Measurements from ENCODE around the gene FGFR3.

Gene FGFR3

DNA sequence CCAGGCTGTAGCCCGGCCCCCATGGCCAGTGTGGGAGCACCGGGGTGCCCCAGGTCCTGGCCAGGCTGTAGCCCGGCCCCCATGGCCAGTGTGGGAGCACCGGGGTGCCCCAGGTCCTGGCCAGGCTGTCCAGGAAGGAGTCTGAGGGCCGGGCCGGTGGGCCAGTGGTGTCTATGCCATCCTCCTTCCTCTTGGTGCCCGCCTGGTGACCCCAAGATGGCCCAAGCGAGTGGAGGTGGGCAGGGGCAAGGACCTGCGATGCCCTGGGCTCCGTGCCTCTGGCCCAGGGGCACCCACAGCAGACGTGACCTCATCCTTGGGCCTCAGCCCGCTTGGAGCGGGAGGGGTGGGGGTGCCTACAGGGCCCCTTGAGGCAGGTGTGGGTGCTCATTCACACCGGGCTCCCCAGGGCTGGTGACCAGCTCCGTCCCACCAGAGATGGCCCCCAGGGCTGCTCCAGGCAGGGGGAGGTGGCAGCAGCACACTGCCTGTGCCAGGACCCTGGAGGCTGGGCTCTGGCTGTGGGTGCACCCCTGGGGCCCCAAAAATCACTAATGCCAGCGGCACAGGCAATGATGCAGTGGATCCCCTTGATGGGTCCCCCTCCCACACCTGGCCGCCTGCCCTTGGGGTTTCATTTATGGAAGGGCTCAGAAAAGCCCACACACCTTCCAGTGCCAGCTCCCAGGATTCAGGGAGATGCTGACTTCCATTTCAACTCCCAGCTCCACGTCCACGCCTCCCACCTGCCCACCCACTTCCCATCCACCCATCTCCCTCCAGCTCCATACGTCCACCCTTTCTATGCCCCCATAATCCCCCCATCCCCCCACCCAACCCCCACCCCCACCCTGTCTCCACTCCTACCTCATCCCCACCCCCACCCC, 36.0 kb upstream of the FGFR3 start:
- DNase-seq: no peak

DNA sequence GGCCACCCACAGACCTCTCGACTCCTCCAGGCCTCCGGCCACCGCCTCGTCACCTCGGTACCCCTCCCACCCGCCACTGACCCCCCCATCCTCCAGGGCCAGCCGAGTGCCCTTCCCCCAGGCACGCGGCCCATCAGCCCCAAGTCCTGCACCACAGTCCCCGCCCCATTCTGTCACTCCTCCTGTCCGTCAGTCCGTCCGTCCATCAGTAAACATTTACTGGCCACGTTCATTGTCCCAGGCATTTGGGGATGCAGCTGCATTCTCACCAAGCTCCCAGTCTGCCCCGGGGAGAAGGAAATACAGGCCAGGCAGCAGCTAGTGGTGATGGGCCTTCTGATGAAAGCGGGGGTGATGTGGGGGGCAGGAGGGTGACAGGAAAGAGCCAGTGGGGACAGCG, 35.3 kb upstream of the FGFR3 start:
- no peak for DNase-seq

DNA sequence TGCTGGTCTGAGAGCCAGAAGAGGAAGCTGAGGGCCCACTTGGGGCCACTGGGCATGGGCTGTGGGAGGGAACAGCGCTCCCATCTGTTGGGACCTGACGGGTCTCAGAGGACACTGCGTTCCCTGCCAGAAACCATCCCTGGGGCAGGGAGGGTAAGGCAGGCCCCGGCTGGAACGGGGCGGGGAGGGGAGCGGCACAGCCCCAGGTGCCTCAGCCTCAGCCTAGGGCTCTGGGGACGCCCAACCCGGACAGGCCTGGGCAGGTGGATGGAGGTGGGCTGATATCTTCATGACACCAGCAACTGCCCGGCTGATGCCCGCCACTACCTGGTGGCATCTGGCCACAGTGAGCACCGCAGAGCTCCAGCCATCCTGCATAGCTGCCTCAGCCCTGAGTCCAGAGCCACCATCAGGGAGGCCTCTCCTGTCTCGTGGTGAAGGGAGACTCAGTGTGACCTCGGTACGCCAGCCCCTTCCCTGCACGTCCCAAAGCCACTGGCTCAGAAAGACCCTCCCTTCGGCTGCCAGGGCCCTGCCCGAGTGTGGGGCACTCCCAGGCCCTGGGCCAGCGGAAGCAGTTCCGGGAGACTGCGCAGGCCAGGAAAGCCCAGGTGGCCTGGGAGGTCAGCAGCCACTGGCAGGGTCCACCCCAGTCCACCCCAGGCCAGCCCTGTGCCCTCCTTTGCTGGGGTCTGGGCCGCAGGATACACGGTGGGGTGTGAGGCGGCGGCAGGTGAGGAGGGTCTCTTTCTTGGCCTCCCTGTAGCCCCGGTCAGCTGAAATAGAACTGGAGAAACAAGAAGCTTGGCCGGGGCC, 34.6 kb upstream of the FGFR3 start:
- no peak for DNase-seq

DNA sequence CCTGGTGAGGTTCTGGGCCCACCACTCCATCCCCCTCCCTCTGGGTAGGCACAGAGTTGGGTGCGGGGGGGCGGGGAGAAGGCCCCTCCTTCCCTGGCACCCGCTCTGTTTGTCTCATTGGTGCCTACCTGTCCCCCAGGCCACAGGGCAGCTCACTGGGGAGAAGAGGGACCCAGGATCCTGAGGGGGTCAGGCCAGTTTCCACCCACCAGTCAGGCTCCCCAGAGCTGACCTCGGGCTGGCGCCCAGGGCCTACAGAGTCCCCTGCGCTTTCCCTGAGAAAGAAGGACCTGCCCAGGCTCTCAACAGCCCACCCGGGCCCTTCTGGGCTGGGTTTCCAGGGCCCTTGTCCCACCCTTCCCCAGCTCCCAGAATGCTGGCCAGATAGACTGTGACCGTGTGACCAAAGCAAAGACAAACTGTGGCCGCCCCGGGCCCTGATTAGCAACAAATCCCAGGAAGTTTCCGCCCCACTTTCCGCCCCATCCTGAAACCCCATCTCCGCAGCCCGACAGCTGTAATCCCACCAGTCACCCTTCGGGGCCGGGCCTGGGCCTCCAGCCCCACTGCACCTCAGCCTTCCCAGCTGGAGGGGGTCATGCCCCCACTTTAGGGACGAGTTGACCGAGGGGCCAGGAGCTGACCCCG, 33.8 kb upstream of the FGFR3 start:
- DNase-seq: no peak

DNA sequence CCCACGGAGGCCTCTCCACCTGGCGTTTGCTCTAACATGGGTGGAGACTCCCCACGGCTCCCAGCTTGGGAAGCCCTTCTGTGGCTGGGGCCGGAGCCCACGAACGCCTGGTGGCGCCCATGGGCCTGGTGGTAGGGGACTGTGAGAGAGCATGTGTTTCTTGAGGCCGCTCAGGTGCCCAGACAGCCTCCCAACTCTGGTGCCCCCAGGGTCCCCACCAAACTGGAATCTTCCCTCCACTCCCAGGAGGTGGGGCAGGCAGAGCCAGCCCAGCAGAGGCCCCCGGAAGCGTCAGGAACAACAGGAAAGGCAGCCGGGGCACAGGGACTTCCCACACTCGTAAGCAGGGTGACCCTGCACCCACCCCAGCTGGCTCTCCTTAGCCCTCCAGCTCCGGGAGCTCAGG, 33.3 kb upstream of the FGFR3 start:
- DNase-seq: no peak

DNA sequence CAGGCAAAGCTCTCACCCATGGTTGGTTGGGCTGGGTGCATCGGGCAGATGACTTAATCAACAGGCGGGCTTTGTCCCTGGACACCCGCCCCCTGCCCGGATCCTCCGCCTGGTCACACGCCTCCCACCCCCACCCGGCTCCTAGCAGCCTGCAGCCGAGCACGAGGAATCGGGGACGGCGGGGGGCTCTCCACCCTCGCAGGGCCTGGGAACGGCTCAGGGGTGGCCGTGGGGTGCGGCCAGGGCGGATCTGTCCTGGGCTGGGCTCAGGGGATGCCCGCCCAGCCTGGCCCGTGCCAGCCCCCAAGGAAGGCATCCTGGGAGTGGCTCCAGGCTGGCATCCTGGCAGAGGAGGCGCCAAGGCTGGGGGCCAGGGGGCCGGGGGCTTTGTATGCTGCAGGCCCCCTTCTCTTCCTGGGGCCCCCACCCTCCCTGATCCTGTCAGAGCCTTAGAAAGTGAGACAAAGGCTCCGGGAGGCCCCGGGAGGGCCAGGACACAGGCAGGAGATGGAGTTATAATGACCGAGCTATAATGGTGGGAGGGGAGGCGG, 32.5 kb upstream of the FGFR3 start:
- DNase-seq: no peak

DNA sequence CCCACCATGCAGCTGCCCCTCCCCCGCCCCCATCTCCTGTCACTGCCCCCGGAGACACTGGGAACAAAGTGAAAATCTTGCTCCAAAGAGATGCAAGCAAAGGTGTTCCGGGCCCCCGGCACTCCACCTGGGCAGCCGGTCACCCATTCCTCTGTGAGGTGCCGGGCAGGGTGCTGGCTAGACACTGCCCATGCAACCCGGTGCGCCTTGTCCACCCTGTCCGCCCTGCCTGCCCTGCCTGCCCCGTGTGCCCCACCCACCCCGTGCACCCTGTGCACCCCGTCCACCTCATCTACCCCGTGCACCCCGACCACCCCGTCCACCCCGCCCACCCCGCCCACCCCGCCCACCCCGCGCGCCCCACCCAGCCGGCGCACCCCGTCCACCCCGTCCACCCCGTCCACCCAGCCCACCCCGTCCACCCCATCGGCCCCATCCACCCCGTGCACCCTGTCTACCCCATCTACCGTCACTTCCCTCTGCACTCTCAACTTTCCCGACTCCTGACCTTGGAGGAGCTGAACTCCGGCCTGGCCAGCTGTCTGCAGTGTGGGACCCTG, 31.9 kb upstream of the FGFR3 start:
- no peak for DNase-seq

DNA sequence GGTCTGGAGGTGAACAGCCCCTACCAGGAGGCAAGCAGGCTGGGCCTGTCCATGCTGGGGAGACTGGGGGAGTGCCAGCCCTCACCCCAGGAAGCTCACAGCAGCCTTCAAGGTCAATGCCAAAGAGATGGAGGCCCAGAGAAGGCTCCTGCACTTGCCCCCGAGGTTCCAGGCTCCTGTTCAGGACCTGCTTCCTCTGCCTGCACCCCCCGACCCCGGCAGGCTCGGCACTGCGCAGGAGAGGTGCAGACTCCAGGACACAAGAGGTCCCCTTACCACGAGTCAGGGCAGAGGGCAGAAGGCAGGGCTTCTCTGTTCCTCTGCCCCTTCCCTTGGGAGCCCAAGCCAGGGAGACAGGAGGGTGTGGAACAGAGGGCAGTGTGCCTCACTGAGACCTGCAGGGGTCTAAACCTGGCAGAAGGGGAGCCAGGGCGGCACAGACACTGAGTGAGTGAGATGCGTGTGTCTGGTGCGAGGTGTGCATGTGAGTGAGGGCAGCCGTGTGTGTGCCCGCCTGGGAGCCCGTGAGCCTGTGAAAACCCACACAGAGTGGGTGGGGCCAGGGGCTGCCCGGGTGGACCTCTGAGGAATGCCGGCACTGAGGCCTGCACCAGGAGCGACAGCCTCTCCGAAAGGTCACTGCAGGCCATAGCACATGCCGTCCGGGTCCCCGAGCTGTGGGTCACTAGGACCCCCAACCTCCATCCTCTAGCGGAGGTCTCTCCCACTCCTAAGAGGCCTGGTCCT, 30.7 kb upstream of the FGFR3 start:
- DNase-seq: no peak

DNA sequence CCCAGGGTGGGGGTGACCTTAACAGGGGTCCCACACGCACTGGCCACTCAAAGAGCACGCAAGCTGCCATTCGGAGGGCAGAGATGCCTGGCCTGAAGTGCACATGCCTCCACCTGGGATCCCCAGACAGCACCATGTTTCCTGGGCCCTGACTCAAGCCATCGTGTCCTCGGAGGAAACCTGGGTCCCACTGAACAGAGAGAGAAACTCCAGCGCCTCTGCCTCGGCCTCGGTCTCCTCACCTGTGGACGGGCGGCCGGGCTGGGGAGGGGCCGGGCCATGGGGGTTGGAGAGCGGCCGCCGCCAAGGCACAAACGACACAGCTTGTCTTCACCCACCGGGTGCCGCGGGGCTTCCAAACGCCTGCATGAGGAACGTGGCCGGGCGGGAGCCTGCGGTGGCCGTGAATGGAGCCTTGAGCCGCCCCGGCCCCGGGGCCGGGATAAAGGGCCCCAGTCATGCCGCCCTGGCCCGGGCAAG, 30.0 kb upstream of the FGFR3 start:
- no peak for DNase-seq

DNA sequence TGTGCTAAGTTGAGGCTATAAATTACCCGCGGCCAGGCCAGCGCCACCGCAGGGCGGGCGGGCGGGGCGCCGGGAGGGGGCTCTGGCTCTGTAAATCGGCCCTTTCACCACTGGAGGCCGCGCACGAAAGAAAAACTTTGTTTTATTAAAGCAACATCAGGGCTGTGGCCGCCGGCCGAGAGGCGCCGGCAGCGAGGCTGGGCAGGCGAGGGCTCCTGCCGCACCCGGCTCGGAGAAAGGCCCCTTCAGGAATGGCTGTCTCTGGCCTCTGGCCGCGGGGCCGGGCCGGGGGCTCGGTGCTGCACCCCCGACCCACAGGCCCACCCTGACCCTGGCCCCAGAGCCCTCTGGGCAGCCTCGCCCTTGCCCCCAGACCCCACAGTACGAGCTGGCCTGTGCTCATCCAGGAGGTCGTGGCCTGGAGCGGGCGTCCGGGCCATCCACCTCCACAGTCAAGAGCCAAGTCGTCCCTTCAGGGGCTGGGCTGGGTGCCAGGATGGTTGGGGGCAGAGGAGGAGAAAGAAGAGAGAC, 29.5 kb upstream of the FGFR3 start:
- DNase-seq: no peak

DNA sequence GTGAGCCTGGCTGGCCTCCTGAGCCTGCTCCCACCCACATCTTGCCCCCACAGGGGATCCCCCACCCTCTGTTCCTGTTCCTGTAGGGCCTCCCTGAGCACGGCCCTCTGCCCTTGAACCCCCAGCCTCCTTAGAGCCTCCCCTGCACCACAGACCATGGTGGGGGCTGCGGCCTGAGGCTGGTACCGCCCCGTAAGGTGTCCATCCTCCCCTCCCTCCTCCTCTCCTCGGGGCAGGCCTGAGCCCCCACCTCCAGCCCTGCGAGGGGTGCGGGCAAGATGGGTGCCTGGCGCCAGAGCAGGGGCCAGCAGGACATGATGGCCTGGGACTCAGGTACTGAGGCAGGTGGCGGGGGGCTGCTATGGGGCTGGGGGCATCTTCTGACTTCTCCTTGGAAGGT, 28.4 kb upstream of the FGFR3 start:
- DNase-seq: no peak

DNA sequence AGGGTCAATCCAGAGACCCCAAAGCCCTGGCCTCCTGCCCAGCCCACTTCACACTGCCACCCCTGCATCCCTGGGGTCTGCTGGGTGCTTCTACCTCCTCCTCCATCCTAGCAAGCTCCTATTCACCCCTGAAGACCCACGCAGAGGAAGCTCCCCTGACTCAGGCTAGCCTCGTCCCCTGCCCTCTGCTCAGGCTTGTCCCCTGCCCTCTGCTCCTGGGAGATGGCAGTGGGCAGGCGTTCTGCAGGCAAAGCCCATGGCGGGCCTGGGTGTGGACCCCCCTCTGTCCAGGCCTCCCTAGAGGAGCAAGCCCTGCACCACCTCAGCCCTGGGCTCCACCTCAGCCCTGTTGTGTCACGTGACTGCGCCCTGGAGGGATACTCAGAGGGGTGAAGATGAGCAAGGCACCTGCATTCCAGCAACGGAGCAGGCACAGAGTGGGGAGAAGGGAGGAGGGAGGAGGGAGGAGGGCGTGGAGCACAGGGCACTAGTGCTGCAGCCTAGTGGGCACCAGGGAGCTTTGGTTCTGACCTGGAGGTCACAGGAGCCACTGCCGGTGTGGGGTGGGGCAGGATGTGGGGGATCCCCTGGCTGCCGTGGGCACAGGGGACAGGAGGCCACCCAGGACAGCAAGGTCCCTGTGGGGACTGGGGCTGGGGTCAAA, 27.6 kb upstream of the FGFR3 start:
- no peak for DNase-seq

DNA sequence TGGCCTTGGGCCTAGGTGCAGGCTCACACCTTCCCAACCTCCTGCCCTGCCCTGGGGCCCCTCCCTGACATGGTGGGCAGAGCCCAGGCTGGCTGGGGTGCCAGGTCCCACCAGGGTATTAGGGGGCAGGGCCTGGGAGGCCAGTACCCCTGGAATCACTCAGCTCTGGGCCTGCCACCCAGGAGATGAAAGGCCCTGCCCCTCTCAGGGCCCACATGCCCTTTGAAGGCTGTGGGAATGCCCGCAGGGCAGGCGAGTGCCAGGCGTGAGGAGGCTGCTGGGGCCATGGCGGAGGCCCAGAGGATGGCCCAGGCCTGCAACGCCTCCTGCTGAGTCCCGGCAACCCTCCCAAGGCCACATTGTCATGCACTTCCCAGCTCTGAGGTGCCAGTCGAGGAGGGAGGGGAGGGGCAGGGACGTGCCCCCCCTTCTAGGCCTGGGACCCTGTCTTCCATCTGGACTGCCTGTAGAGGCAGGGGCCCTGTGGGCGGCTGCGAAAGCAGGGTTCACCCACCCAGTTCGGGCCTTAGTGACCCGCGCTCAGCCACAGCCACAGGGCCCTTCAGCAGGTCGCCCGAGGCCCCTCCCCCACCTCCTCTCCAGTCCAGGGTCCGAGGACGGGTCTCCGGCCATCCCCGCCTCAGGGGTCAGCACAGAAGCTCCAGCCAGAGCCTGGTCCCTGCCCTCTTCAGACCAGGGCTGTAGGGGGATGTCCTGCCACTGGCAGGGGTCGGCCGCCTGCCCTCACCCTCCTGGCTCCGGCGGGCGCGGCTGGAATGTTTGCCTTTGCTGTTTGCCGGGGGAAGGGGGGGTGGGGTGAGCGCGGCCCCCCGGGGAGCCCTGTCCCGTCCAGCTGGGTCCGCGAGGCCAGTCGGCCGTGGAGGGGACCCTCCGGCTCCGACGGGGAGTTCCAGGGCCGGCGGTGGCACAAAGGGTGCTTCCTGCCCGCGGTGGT, 26.7 kb upstream of the FGFR3 start:
- no peak for DNase-seq

DNA sequence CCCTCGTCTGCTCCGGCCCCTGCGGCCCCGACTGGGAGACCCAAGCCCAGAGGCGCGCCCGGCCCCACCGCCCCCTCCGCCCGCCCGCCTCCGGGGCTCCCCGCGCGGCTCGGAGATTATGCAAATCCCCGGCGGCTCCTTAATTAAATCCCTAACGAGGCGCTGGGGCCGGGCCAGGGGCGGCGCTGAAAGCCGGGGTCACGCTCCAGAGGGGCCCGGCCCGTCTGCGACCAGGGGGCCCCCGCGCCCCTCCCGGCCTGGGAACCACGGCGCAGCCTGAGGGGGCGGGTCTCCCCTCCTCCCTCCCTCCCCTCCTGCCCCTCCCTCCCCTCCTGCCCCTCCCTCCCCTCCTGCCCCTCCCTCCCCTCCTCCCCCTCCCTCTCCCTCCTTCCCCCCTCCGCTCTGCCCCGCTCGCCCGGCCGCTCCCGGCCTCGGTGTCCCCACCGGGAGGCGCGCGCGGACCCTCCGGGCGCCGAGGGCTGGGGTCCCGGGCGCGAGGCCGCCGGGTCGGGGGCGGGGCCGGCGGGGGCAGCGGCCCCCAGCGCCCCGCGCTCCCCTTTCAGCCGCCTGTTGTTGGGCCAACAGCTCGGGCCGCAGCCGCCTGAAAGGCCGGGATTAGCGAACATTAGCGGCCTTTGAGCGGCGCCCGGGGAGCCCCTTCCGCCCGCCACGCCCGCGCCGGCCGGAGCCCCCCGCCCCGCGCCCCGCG, 25.9 kb upstream of the FGFR3 start:
- DNase-seq: no peak

DNA sequence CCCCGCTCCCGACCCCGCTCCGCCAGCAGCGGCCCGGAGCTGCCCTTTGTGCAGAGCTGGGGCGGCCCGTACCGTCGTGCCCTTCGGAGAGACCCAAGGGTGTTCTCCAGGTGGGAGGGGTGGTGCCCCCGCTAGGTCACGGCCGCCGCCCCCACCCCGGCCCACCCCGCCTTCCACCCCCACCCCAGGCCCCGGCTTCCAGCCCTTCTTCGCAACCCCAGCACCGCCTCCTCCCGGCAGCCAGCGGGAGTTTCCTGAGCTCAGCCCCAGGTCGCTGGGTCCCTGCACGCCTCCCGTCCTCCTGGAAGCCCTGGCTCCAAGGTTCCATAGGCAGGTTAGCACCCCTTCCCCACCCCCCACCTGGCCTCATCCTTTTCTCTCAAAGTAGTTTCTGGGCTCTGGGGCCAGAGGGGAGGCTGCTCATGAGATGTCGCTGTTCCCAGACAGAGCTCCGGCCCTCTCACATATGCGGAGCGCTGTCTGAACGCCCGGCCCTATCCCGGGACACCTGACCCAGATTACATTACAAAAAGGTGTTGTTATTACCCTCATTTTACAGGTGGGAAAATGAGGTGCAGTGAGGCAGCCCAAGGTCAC, 25.2 kb upstream of the FGFR3 start:
- DNase-seq: peak; percentile 13

DNA sequence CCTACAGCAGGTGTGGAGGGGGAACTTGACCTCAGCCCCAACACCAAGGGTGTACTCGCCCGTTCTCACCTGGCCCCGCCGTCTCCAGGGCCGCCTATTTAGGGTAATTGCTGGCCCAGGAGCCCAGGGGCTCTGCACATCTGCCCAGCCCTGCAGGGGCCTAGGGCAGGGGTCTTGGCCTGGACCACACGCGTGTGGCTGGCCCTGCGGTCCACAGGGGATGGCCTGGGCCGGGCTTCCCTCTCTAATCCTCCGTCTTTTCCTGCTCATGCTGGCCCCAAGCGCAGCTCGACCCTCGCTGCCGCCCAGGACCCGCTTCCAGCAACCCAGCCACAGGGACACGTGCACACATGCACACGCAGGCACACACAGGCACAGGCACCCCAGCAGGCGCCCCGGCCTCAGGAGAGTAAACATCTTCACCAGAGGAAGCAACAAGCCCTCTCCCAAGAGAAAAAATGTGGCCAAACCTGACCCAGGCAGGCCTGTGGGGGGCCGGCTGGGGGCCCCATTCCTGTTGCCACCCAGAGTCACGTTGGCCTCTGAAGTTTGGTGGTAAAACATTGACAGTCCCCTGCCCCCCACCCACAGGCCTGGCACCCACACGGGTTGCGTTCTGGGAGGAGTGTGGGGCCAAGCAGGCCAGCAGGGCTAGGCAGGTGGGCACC, 24.6 kb upstream of the FGFR3 start:
- DNase-seq: no peak

DNA sequence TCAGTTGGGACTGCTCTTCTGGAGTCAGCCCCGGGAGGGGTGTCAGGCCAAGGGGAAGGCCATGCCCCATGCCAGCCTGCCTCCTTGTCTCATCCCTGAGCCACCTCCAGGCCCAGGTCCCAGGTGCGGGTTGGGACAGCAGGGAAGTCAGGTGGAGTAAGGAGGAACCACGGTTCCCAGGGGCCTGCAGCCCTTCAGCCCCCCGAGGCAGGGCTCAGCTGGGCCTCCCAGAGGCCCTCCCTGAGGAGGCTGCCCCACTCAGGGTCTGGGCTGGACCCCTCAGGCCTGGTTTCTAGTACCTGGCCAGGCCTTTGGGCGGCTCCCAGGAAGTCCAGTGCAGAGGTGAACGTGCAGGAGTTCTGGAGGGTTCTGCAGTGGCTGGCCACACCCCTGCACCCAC, 23.4 kb upstream of the FGFR3 start:
- DNase-seq: no peak

DNA sequence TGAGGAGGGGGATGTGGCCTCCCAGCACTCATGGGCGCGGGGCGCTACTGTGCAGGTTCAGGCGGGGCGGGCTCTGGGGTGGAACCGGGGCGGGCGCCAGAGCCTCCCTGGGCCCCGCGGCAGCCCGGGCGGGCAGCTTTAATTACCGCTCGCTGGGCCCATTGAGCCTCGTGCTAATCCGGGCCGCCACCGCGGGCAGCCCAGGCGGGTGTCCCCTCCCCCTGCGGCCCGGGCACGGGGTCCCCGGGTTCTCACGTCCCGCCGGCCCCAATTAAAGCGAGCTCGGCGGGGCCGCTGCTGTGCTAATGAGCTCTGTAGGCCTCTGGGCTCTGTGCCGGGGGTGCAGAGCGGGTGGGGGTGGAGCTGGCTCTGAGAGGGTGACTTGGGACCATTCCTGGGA, 22.8 kb upstream of the FGFR3 start:
- no peak for DNase-seq
